Activated CD4-positive, alpha-beta T cell treated with anti-CD3 and anti-CD28 coated beads for 4 hours (primary cell): ENCODE measurements around the gene CD1C.
"Not testable (repeated sequence)": the region's sequence is repeated elsewhere in the genome, so short reads cannot be mapped to it uniquely, and the experiment has no call there.

Source experiments
- DNase-seq, 2 donors: peaks; one replicate each; pipeline ENCODE4 v3.0.0-alpha.2; 2020

Gene CD1C

GRCh38 chr1:158329733-158330132 is 40.0 kb downstream of the CD1C start:
- DNase-seq, result peak in 1 of 2 donors; percentile 3

DNA sequence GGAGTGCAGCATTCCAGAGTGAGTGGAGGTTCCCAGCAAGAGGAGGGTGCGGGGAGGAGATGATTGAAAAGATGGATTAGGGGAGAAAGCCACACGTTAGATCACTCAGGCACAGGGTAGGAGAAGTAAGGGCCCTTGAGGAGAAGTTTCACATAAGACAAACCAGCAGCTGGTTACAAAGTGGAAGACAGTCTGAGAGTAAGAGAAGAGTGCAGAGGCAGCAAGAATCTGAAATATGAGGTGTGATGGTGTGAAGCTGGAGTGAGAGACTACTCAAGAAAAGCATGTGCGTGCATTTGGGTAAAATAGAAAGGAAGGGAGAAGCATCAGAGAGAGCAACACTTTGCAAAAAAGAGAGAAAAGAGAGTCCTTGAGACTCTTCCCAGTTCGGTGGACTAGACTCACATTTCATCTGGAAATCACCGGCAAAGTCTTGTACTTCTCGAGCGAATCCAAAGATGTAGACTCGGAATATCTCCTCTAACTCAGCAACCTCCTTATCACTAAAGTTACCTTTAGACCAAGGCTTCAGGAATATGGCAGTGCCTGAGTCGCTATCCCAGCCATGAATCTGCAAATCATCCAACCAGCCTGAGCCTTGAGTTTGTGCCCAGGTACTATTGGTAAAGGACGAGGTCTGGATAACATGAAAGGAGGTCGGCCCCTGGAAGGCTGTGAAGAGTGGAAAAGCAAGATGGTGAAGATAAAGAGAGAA is 40.8 kb downstream of the CD1C start:
- no peak for DNase-seq

GRCh38 chr1:158331106-158331425 is 41.3 kb downstream of the CD1C start:
- DNase-seq, result no peak

DNA sequence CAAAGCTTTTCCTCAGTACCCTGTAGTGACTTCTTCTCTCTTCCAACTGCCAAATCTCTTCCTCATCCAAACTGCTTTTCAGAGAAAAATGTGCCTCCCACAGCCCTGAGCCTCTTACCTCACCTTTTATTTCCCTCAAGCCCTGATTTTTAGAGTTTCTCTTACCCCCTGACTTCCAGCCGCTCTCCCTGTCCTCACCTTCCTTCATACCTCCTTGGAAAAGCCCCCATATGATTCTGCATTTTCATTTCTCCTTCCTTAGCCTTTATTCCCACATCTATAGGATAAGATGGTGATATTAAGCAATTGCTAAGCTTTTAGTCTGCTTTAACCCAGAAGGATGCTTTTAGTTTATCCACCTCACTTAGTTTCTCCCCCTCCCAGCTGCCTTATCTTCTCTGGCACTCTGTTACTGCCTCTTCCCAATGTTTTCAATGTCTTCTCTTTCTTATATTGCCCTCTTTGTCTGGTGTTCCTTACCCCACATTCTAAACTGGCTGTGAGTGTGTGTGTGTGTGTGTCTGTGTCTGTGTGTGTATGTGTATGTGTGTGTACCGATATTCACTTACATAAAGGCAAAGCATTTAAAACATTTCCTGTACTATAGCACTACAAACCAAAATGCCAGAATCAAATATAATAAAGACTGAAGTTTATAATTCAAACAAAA is 41.9 kb downstream of the CD1C start, which contains the start of gene CD1B:
Gene CD1B, minus strand, starts transcription at position 51 of the 670 bp plus-strand sequence. CDS start 108 bp downstream, outside the sequence.
- DNase-seq, result no peak

DNA sequence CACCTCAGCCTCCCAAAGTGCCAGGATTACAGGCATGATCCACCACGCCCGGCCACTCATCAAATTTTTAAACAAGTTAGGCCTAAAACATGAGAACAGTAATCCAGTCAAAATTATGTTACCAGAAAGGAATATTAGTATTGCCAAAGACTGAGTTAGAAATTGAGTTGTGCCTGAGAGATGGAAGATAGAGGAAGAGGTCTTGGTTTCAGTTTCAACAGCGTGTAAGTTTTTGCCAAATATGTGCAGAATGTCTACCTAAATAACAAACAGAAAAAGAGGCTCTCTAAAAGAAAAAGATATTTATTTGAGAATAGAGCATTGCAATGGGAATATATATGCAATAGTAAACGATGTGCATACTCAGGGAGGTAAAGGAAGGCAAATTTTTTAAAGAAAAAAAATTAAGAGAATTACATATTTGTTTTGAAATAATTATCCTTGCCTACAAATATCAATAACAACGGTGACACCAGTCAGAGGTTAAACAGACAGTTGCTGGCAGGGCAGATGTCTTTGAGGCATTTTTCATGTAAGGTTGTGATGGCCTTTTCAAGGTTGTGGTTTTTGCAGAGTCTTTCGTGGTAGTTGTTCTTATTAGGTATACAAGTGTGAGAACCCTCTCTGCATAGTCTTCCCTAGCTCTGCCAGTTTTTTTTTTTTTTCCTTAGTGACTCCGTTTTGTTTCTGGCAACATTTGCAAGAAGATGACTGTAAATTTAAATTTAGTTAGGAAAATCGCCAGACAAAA is 43.9 kb downstream of the CD1C start:
- no peak for DNase-seq

DNA sequence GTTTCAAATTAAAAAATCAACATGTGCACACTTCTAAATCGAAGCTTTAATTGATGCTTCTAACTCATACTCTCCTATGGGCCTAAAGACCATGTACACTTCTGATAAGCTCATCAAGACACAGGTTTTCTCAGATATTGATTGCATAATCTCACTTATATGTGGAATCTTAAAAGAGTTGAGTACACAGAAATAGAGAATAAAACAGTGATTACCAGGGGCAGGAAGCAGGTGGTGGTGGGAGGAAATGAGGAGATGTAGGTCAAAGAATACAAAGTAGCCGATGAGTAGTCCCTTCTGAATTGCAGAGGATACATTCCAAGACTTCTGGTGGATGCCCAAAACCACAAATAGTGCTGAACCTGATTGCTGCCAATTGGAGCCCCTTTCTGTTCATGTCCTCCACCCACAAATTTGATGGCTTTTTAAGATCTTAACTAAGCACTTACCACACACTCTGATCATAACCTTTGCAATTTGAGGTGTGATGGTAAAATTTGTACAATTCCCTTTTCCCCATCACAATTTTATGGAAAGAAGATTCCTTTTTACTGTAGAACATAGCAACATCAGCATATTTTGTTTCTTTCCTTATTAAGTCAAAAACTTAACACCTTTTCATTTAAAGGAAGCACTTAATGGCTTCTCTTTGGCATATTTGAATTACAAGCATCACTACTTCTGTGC is 44.9 kb downstream of the CD1C start:
- no peak for DNase-seq

GRCh38 chr1:158335213-158335532 is 45.5 kb downstream of the CD1C start:
- DNase-seq, result no peak

DNA sequence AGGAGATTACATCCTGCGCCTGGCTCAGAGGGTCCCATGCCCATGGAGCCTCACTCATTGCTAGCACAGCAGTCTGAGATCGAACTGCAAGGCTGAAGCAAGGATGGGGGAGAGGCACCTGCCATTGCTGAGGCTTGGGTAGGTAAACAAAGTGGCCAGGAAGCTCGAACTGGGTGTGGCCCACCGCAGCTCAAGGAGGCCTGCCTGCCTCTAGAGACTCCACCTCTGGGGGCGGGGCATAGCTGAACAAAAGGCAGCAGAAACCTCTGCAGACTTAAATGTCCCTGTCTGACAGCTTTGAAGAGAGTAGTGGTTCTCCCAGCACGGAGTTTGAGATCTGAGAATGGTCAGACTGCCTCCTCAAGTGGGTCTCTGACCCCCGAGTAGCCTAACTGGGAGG is 46.7 kb downstream of the CD1C start:
- DNase-seq, result not testable (repeated sequence)
